Globus pallidus (tissue), 1 donor: Measurements from ENCODE around the gene GADD45G.

Source experiments
- DNase-seq: peaks from one replicate; pipeline ENCODE4 v3.0.0-alpha.2; 2015; ENCODE audit warnings: low spot score

Gene GADD45G

DNA sequence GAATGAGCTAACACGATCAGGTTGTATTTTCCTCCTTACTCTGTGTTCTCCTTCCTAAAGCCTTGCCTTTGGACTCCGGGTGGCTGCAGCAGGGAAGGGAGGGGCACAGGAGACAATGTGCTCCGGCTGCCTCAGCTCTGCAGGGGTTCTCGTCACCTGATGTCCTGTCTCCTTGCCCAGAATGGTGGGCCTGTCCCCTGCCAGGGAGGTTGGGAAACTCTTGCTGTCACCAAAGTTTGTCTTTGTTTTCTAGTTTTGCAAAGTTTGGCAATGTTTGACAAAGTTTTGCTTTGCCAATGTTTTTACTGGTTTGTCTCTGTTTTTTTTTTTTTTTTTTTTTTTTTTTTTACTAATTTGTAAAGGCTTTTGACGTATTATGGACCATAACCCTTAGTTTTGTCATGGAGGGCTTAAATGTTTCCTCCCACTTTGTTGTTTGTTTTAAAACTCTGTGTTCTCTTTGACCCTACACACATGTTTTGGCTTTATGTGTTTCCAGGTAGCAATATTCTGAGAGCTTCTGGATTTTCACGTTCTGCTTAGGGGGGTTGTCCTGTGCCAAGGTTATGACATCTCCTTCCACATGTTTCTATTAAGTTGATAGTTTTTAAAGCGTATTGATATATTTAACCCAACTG, 49.3 kb downstream of the GADD45G start:
- peak; percentile 35 for DNase-seq

DNA sequence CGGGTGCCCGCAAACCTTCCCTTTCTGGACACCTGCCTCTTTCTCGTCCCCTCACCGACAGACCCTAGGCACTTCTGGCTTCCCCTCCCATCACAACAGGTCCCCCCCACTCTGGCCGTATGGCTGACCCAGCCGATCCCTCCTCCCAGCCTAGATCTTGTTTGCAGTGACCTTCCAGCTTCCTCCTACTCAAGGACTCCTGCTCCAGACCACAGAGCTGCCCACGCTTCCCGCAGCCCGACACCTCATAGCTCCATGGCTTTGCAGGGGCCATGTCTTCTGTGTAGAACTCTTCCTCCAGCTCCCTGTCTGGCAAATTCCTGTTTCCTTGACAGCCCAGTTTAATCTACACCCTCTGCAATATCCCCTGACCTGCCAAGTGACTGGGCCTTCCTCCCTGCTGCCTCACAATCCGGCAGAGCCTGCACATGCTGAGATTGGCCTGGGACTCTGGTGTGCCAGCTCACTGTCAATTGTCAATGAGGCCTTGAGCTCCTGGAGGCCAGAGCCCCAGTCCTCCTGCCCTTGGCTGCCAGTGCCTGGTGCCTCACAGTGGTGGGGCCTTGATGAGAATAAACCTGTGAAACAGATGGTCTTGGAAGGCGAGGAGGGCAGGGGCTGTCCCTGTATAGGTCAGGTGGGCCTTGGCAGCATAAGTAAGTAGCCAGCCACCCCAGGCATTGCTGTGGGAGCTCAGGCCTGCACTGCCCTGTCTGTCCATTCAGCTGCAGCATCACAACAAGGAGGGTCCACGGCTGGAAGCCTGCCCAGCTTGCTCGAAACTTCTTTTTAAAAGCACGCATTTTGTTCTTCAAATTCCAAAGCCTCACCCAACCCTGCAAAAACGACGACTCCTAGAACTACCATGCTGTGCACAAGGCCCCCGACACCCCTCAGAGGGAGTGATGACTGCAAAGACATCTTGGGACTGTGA, 50.5 kb downstream of the GADD45G start:
- no peak for DNase-seq
